KBM-7 (cell line): Measurements from ENCODE around the gene CFAP161.

Source experiments
- DNase-seq: peaks from one replicate; pipeline ENCODE4 v3.0.0-alpha.2; 2015
- in situ Hi-C: fragments of 300-500 bp; cut with MboI; formaldehyde crosslinking; loops from 2 replicates; pipeline ENCODE4 v1.14.3; 2020; ENCODE audit warnings: low sequenced_read_pairs, low pct_unique_long_range_greater_than_20kb, mixed read lengths

The CFAP161 gene

GRCh38 chr15:81174792-81175327 is 40.8 kb downstream of the CFAP161 start:
- no peak for DNase-seq
- in situ Hi-C loops = no loop called here

DNA sequence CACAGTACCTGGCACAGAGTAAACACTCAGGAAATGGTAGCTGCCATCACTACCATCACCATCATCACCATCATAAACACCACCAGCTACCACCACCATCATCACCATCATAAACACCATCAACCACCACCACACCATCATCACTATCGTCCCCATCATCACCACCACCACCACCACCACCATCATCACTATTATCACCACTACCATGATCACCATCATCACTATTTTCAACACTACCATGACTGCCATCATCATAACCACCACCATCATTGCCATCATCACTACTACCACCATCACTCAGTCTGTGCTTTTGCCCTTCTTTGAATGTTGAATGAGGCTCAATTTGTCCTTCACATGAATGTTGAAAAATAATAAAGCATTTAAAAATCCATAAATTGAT is 41.4 kb downstream of the CFAP161 start:
- in situ Hi-C loops = no loop called here
- DNase-seq = no peak

GRCh38 chr15:81176291-81176893 is 42.3 kb downstream of the CFAP161 start:
- in situ Hi-C loops = no loop called here
- DNase-seq = no peak

- no peak for DNase-seq
- in situ Hi-C loops = no loop called here
Measured at GRCh38 chr15:81178365-81178764, 44.3 kb downstream of the CFAP161 start.

DNA sequence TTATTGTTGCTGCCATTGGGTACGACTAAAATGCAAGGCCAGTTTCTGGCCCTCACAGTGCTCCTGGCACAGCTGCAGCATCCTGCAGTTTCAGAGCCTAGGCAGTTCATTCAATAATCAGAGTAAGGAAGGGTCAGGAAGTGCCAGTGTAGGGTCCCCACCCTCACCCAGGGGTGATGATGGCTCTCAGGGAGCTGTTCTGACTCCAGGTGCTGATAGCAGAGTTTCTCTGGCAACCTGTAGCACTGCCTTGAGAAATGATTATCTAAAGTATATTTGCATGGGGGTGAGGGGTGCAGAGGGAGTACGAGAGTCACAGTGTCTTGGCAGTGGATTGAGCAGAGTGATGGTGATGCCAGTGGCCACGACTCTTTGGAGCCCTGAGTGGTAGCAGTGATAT is 47.1 kb downstream of the CFAP161 start:
- DNase-seq = no peak
- in situ Hi-C loops = no loop called here

- no peak for DNase-seq
- in situ Hi-C loops = no loop called here
Measured at GRCh38 chr15:81182031-81182755, 48.1 kb downstream of the CFAP161 start.

DNA sequence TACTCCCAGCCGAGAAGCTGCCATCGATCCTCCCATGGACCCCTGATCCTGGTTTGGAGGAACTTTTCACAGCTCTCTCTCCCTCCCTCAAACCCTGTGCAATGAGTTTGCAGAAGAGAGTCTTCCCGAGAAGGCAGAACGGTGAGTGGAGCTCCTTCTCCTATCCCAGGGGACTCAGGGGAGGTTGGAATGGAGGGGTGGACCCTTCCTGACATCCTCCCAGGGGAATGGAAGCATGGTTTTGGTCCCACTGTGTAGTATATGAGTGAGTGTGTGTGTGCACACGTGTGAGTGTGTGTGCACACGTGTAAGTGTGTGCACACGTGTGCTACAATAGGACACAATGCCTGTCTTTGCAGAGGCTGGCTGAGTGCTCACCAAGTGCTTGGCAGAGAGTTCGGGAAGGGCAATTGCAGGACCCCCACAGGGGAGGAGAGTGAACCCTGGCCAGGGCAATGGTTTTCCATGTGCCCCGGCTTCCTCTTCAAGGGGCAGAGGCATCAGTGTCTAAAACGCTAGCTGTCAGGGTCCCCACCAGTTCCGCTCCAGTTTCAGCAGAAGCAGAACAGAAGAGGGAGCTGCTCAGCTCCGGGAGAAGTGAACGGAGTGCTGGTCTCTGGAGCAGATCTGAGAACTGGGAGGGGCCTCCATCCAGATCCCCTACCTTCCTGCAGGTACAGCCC is 48.8 kb downstream of the CFAP161 start:
- DNase-seq = no peak
- in situ Hi-C loops = no loop called here

DNA sequence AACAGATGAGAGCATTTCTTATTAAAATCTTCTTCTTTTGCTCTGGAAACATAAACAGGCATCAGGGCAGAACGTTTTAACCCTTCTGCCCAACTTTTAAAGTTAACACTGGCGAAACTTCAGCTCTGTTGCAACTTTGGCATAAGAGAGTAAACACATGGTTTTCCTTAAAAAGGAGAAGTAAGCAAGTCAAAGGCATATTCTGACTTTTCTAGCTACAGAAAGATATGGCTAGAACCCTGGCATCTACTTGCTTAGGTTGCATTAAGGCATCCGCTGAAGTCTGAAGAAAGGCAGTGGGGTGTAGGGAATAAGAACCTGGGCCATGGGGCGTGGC is 49.3 kb downstream of the CFAP161 start:
- in situ Hi-C loops = no loop called here
- DNase-seq = no peak

DNA sequence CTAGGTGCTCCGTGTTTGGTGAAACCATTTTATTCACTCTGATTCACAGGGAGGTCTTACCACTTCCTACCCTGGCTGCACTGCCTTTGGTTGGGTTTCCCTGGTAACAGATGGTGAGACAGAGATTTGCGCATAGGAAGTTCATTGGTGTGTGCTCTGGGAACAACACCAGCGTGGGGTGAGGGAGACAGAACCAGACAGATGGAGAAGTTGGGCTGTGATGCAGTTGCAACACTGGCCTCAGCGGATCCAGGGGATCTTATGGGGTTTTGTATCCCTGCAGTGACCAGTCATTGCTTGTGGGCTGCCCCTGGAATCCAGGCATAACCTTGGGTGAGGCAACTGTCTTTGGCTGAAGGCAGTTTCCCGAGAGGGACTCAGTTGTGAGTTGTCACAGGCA is 50.1 kb downstream of the CFAP161 start:
- in situ Hi-C loops = no loop called here
- DNase-seq = no peak

GRCh38 chr15:81185631-81186295 is 51.7 kb downstream of the CFAP161 start:
- no peak for DNase-seq
- in situ Hi-C loops = no loop called here

GRCh38 chr15:81188354-81188753 is 54.3 kb downstream of the CFAP161 start:
- in situ Hi-C loops = no loop called here

GRCh38 chr15:81189583-81190283 is 55.7 kb downstream of the CFAP161 start:
- no peak for DNase-seq

More at GRCh38 chr15:81188354-81188753, 54.3 kb downstream of the CFAP161 start:
- DNase-seq = no peak

DNA sequence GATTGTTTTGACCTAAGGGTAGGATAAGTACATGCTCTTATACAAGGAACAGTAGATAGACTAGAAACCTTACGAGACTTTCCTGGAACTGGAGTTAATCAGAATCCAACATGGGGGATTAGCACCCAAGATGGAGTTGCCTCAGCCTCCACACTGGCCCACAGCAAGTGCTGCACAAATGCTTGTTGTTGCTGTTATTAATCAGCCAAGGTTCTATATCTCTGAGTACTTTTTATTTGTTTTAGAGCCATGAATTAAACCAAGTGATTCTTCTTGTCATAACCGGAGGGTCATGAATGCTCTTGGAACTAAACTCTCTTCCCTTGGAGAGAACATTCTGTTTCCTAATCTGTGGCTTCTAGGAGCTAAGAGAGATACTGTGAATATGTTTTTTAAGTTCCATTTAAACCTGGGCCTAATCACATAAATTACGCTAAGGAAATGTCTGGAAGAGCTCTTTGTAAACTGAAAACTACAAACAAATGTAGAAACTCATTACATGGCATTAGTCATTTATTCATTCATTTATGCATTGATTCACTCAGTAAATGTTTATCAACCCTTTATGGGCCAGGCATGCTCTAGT is 56.9 kb downstream of the CFAP161 start:
- no peak for DNase-seq
- in situ Hi-C loops = no loop called here

More at GRCh38 chr15:81189583-81190283, 55.7 kb downstream of the CFAP161 start:
- in situ Hi-C loops = no loop called here

DNA sequence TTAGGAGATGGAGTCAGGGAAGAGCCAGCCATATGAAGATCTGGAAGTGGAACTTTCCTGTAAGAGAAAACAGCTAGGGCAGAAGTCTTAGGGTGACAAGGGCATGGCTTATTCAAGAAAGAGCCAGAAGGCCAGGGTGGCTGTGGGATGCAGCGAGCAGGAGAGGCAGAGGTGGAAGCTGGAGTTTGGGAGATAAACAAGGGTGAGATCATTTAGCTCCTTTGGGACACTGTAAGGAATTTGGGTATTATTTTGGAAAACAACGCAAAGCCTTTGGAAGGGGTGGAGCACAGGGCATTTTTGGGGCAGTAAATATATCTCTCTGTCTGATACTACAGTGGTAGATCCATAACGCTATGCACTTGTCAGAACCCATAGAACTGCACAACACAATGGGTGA is 57.6 kb downstream of the CFAP161 start:
- no peak for DNase-seq
- in situ Hi-C loops = no loop called here

DNA sequence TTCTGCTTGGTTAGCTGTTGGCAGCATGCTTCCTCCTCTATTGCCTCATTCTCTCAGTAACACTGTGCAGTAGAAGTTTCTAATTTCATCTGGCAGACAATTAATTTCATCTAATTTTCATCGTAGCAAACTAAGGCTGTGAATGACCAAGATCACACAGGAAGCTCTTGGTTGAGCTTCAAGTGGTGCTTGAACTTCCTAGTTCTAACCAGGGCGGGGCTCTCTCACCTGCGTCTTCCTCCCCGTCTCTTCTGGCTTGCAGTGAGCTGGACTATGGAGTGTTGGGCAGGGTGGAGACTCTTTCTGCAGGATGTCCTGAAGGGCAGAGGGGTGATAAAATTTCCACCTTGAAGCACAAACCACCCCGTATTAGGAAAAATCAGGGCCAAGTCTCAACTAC is 60.7 kb downstream of the CFAP161 start:
- DNase-seq = no peak
- in situ Hi-C loops = no loop called here

- DNase-seq = no peak
- in situ Hi-C loops = no loop called here
Measured at GRCh38 chr15:81195339-81195864, 61.3 kb downstream of the CFAP161 start.

GRCh38 chr15:81196576-81197254 is 62.6 kb downstream of the CFAP161 start, which contains the start of gene IL16:
IL16 (plus strand) TSS chr15:81196879; CDS start chr15:81225400, 28,521 bp downstream.
- in situ Hi-C loops = no loop called here
- no peak for DNase-seq

- in situ Hi-C loops = no loop called here
- no peak for DNase-seq
Measured at GRCh38 chr15:81197255-81197630, 63.2 kb downstream of the CFAP161 start.
